SJCRH30 (cell line): ENCODE data around the gene LCP2. TPM values are rescaled to one million over a fixed set of nuclear protein-coding genes. Genes with fewer than 3 reads are reported as not detected.

Experiments
- DNase-seq, 2 experiments: peaks; one replicate each; pipeline ENCODE4 v3.0.0-alpha.2; 2015 to 2020
- H3K27ac ChIP-seq: fragments of 250-450 bp; sonication (Bioruptor Pico); 2 replicates; pipeline ENCODE4 v1.5.1; 2020; ENCODE audit warnings: mild to moderate bottlenecking, moderate library complexity
- H3K27me3 ChIP-seq: fragments of 250-450 bp; sonication (Bioruptor Pico); 2 replicates; pipeline ENCODE4 v1.5.1; 2020; ENCODE audit warnings: mild to moderate bottlenecking, moderate library complexity
- H3K36me3 ChIP-seq: fragments of 250-450 bp; sonication (Bioruptor Pico); 2 replicates; pipeline ENCODE4 v1.5.1; 2020; ENCODE audit warnings: mild to moderate bottlenecking, moderate library complexity
- H3K4me1 ChIP-seq: fragments of 250-450 bp; sonication (Bioruptor Pico); 2 replicates; pipeline ENCODE4 v1.5.1; 2020; ENCODE audit warnings: mild to moderate bottlenecking, moderate library complexity
- H3K4me3 ChIP-seq: fragments of 250-450 bp; sonication (Bioruptor Pico); 2 replicates; pipeline ENCODE4 v1.5.1; 2020; ENCODE audit warnings: mild to moderate bottlenecking, moderate library complexity
- H3K9me3 ChIP-seq: fragments of 250-450 bp; sonication (Bioruptor Pico); replicated peaks from 2 replicates; pipeline ENCODE4 v1.5.1; 2020; ENCODE audit warnings: mild to moderate bottlenecking, moderate library complexity
- total RNA-seq: library from RNA; depleted of rRNA; stranded (reverse); fragments of >200 nt; shearing (Covaris generic); gene quantifications from 2 replicates; pipeline ENCODE4 v1.2.3, GENCODE V29; 2014

The LCP2 gene
- total RNA-seq, 1 experiment from 2014 or later: not detected

- no peak overlapping the region for H3K4me3 ChIP-seq
- H3K9me3 ChIP-seq: no peaks in the 10 kb centered on the region
- H3K27me3 ChIP-seq: peaks cover 7% of the 10 kb centered on the region
- no peaks in the 10 kb centered on the region for H3K36me3 ChIP-seq
- no peaks in the 10 kb centered on the region for H3K4me1 ChIP-seq
- no peak for DNase-seq
- H3K27ac ChIP-seq: no peak overlapping the region
Measured at GRCh38 chr5:170332058-170332457, 34.5 kb upstream of the LCP2 start.

- H3K36me3 ChIP-seq: no peaks in the 10 kb centered on the region
- peaks cover 6% of the 10 kb centered on the region; the same call in 1 of the 2 replicates for H3K27me3 ChIP-seq
- no peaks in the 10 kb centered on the region for H3K4me1 ChIP-seq
- no peak overlapping the region for H3K4me3 ChIP-seq
- no peak overlapping the region for H3K27ac ChIP-seq
- no peaks in the 10 kb centered on the region for H3K9me3 ChIP-seq
- no peak for DNase-seq
Measured at GRCh38 chr5:170330568-170331054, 33.0 kb upstream of the LCP2 start.

- Histone ChIP-seq H3K4me3 (no peak overlapping the region), H3K27me3 (peaks cover 6% of the 10 kb centered on the region; the same call in 1 of the 2 replicates), H3K27ac (no peak overlapping the region), H3K4me1 (no peaks in the 10 kb centered on the region), H3K9me3 (no peaks in the 10 kb centered on the region), H3K36me3 (no peaks in the 10 kb centered on the region)
- no peak for DNase-seq
Measured at GRCh38 chr5:170329524-170329923, 31.9 kb upstream of the LCP2 start.

GRCh38 chr5:170327829-170328228, 30.3 kb upstream of the LCP2 start:
- H3K27me3 ChIP-seq: no peaks in the 10 kb centered on the region
- no peaks in the 10 kb centered on the region for H3K4me1 ChIP-seq
- no peak overlapping the region for H3K4me3 ChIP-seq
- no peak for DNase-seq
- H3K27ac ChIP-seq: no peak overlapping the region
- H3K9me3 ChIP-seq: no peaks in the 10 kb centered on the region
- H3K36me3 ChIP-seq: no peaks in the 10 kb centered on the region

GRCh38 chr5:170327168-170327567, 29.6 kb upstream of the LCP2 start:
- Histone ChIP-seq H3K4me3 (no peak overlapping the region), H3K27me3 (no peaks in the 10 kb centered on the region)

GRCh38 chr5:170319301-170319700, 21.7 kb upstream of the LCP2 start:
- Histone ChIP-seq H3K4me1 (no peaks in the 10 kb centered on the region), H3K9me3 (no peaks in the 10 kb centered on the region), H3K36me3 (no peaks in the 10 kb centered on the region), H3K27me3 (no peaks in the 10 kb centered on the region), H3K27ac (no peak overlapping the region), H3K4me3 (no peak overlapping the region)
- no peak for DNase-seq

More at GRCh38 chr5:170327168-170327567, 29.6 kb upstream of the LCP2 start:
- Histone ChIP-seq H3K4me1 (no peaks in the 10 kb centered on the region), H3K9me3 (no peaks in the 10 kb centered on the region), H3K27ac (no peak overlapping the region), H3K36me3 (no peaks in the 10 kb centered on the region)
- DNase-seq: no peak

GRCh38 chr5:170317499-170317898, 19.9 kb upstream of the LCP2 start:
- DNase-seq: no peak
- no peaks in the 10 kb centered on the region for H3K36me3 ChIP-seq
- H3K9me3 ChIP-seq: no peaks in the 10 kb centered on the region
- no peak overlapping the region for H3K4me3 ChIP-seq
- no peak overlapping the region for H3K27ac ChIP-seq
- H3K27me3 ChIP-seq: no peaks in the 10 kb centered on the region
- H3K4me1 ChIP-seq: no peaks in the 10 kb centered on the region

- Histone ChIP-seq H3K27ac (no peak overlapping the region), H3K36me3 (no peaks in the 10 kb centered on the region), H3K27me3 (no peaks in the 10 kb centered on the region), H3K4me3 (no peak overlapping the region), H3K9me3 (no peaks in the 10 kb centered on the region), H3K4me1 (no peaks in the 10 kb centered on the region)
- DNase-seq: no peak
Measured at GRCh38 chr5:170316937-170317336, 19.4 kb upstream of the LCP2 start.

GRCh38 chr5:170315154-170315553, 17.6 kb upstream of the LCP2 start:
- Histone ChIP-seq H3K9me3 (no peaks in the 10 kb centered on the region), H3K27me3 (no peaks in the 10 kb centered on the region), H3K4me3 (no peak overlapping the region), H3K36me3 (no peaks in the 10 kb centered on the region), H3K27ac (no peak overlapping the region), H3K4me1 (no peaks in the 10 kb centered on the region)
- no peak for DNase-seq

- no peaks in the 10 kb centered on the region for H3K9me3 ChIP-seq
- no peaks in the 10 kb centered on the region for H3K36me3 ChIP-seq
- no peaks in the 10 kb centered on the region for H3K4me1 ChIP-seq
- no peak overlapping the region for H3K27ac ChIP-seq
- no peak for DNase-seq
- no peak overlapping the region for H3K4me3 ChIP-seq
- no peaks in the 10 kb centered on the region for H3K27me3 ChIP-seq
Measured at GRCh38 chr5:170314541-170315095, 17.0 kb upstream of the LCP2 start.

- Histone ChIP-seq H3K4me1 (no peaks in the 10 kb centered on the region), H3K4me3 (no peak overlapping the region), H3K9me3 (no peaks in the 10 kb centered on the region), H3K36me3 (no peaks in the 10 kb centered on the region), H3K27me3 (no peaks in the 10 kb centered on the region), H3K27ac (no peak overlapping the region)
- no peak for DNase-seq
Measured at GRCh38 chr5:170313816-170314215, 16.2 kb upstream of the LCP2 start.

GRCh38 chr5:170313344-170313743, 15.8 kb upstream of the LCP2 start:
- H3K36me3 ChIP-seq: no peaks in the 10 kb centered on the region
- no peak overlapping the region for H3K27ac ChIP-seq
- H3K4me3 ChIP-seq: no peak overlapping the region
- no peaks in the 10 kb centered on the region for H3K9me3 ChIP-seq
- peak in 1 of 2 experiments; percentile 5 for DNase-seq
- H3K4me1 ChIP-seq: no peaks in the 10 kb centered on the region
- H3K27me3 ChIP-seq: no peaks in the 10 kb centered on the region

- Histone ChIP-seq H3K36me3 (no peaks in the 10 kb centered on the region), H3K27ac (no peak overlapping the region), H3K27me3 (no peaks in the 10 kb centered on the region), H3K4me1 (no peaks in the 10 kb centered on the region), H3K9me3 (no peaks in the 10 kb centered on the region), H3K4me3 (no peak overlapping the region)
- DNase-seq: peak in 1 of 2 experiments; percentile 12
Measured at GRCh38 chr5:170312666-170313065, 15.1 kb upstream of the LCP2 start.

GRCh38 chr5:170312301-170312595, 14.7 kb upstream of the LCP2 start:
- Histone ChIP-seq H3K9me3 (no peaks in the 10 kb centered on the region), H3K4me3 (no peak overlapping the region), H3K4me1 (no peaks in the 10 kb centered on the region), H3K27ac (no peak overlapping the region), H3K27me3 (no peaks in the 10 kb centered on the region), H3K36me3 (no peaks in the 10 kb centered on the region)
- no peak for DNase-seq

GRCh38 chr5:170311511-170312300, 14.1 kb upstream of the LCP2 start:
- no peak overlapping the region for H3K4me3 ChIP-seq
- H3K4me1 ChIP-seq: no peaks in the 10 kb centered on the region
- no peaks in the 10 kb centered on the region for H3K36me3 ChIP-seq
- no peaks in the 10 kb centered on the region for H3K27me3 ChIP-seq
- no peak overlapping the region for H3K27ac ChIP-seq
- no peaks in the 10 kb centered on the region for H3K9me3 ChIP-seq
- DNase-seq: no peak
